H1 (cell line): Measurements from ENCODE around the gene CCDC171. TPM values are rescaled to one million over a fixed set of nuclear protein-coding genes. Genes with fewer than 3 reads are reported as not detected.

Source experiments
- CTCF ChIA-PET: fragments of 300-600 bp; sonication (Branson Sonifier 250); formaldehyde crosslinking; loops from one replicate; lab custom pipeline; 2021; ENCODE audit not compliant: partially characterized antibody; lab: Charles Lee
- POLR2A ChIA-PET: fragments of 300-600 bp; sonication (Branson Sonifier 250); formaldehyde crosslinking; loops from one replicate; lab custom pipeline; 2021; ENCODE audit warnings: inconsistent platforms; ENCODE audit not compliant: partially characterized antibody; lab: Charles Lee
- DNase-seq, 2 experiments: peaks; one replicate each; pipeline versions ENCODE4 v3.0.0 to v3.0.0-alpha.2; 2010 to 2022; ENCODE audit warnings: low spot score in 2 of 2, low read depth in 1 of 2, mixed read lengths in 1 of 2
- FAIRE-seq: peaks from 2 replicates; lab custom pipeline; 2011; peaks lifted over from hg19 to GRCh38; lab: Jason Lieb, UNC
- H2AFZ ChIP-seq: 2 replicates; pipeline ENCODE4 v1.8.1; 2012; ENCODE audit warnings: low read length, inconsistent platforms
- H2AK5ac ChIP-seq: 2 replicates; pipeline ENCODE4 v1.6.1; 2013; ENCODE audit warnings: low read depth, low read length
- H2BK120ac ChIP-seq: replicated peaks from 2 replicates; pipeline ENCODE3; 2013; ENCODE audit warnings: low read depth, low read length, inconsistent platforms
- H2BK12ac ChIP-seq: 2 replicates; pipeline ENCODE4 v1.6.1; 2013; ENCODE audit warnings: low read depth, low read length
- H2BK15ac ChIP-seq: 2 replicates; pipeline ENCODE4 v1.6.1; 2013; ENCODE audit warnings: low read length
- H2BK20ac ChIP-seq: 2 replicates; pipeline ENCODE4 v1.6.1; 2013; ENCODE audit warnings: low read length
- H2BK5ac ChIP-seq: 2 replicates; pipeline ENCODE4 v1.6.1; 2013; ENCODE audit warnings: low read depth, low read length
- H3K14ac ChIP-seq: 2 replicates; pipeline ENCODE4 v1.6.1; 2013; ENCODE audit warnings: inconsistent platforms; ENCODE audit not compliant: insufficient read length
- H3K18ac ChIP-seq: 2 replicates; pipeline ENCODE4 v1.6.1; 2013; ENCODE audit warnings: low read length; ENCODE audit errors: extremely low read depth
- H3K23ac ChIP-seq: 2 replicates; pipeline ENCODE4 v1.6.1; 2013; ENCODE audit warnings: inconsistent platforms; ENCODE audit not compliant: insufficient read length
- H3K23me2 ChIP-seq: 2 replicates; pipeline ENCODE4 v1.6.1; 2013; ENCODE audit warnings: low read depth, low read length
- H3K27ac ChIP-seq: 2 replicates; pipeline ENCODE4 v1.6.1; 2011; ENCODE audit warnings: low read depth, low read length, inconsistent platforms
- H3K27me3 ChIP-seq, 4 experiments: replicated peaks in 1 of 4; 1 replicate in 1 of 4; 2 replicates in 3 of 4; pipeline versions ENCODE4 v1.6.1 to v1.8.1; 2011 to 2013; ENCODE audit warnings: low read length in 3 of 4, mild to moderate bottlenecking in 3 of 4, inconsistent platforms in 2 of 4, mixed read lengths in 2 of 4, moderate library complexity in 1 of 4; ENCODE audit not compliant: control insufficient read depth in 3 of 4, insufficient read depth in 3 of 4; ENCODE audit errors: extremely low read depth in 1 of 4
- H3K36me3 ChIP-seq, 4 experiments: 2 replicates each; pipeline versions ENCODE4 v1.6.1 to v1.8.1; 2011 to 2013; ENCODE audit warnings: mild to moderate bottlenecking in 4 of 4, low read length in 3 of 4, moderate library complexity in 2 of 4, control low read depth in 1 of 4, inconsistent platforms in 1 of 4; ENCODE audit not compliant: insufficient read depth in 4 of 4, control insufficient read depth in 2 of 4
- H3K4ac ChIP-seq: replicated peaks from 2 replicates; pipeline ENCODE3; 2013; ENCODE audit warnings: low read length, low read depth, mixed read lengths, inconsistent platforms; ENCODE audit not compliant: insufficient read length
- H3K4me1 ChIP-seq, 4 experiments: replicated peaks in 1 of 4; 1 replicate in 1 of 4; 2 replicates in 3 of 4; pipeline versions ENCODE4 v1.6.1 to v1.8.1; 2011 to 2013; ENCODE audit warnings: low read length in 3 of 4, inconsistent platforms in 2 of 4, mixed read lengths in 1 of 4; ENCODE audit not compliant: insufficient read depth in 4 of 4, control insufficient read depth in 3 of 4
- H3K4me2 ChIP-seq, 2 experiments: 2 replicates each; pipeline versions ENCODE4 v1.6.1 to v1.8.1; 2011 to 2013; ENCODE audit warnings: low read depth in 2 of 2, low read length in 2 of 2, control low read depth in 1 of 2, inconsistent platforms in 1 of 2, mild to moderate bottlenecking in 1 of 2; ENCODE audit not compliant: insufficient read depth in 1 of 2
- H3K4me3 ChIP-seq, 4 experiments: fragments of 200-600, 300-600 bp in 1 of 4; sonication (generic), shearing (Covaris generic), sonication (Bioruptor Twin) in 1 of 4; 2 replicates each; pipeline versions ENCODE4 v1.5.1 to v1.8.1; 2011 to 2016; ENCODE audit warnings: low read length in 4 of 4, low read depth in 3 of 4, control low read depth in 2 of 4, inconsistent platforms in 2 of 4, mild to moderate bottlenecking in 2 of 4, mixed read lengths in 1 of 4, moderate library complexity in 1 of 4; ENCODE audit not compliant: insufficient read depth in 2 of 4; ENCODE audit errors: extremely low read depth in 1 of 4
- H3K56ac ChIP-seq: replicated peaks from 2 replicates; pipeline ENCODE3; 2013; ENCODE audit warnings: low read depth, mild to moderate bottlenecking, mixed read lengths, low read length, inconsistent platforms; ENCODE audit not compliant: insufficient read length
- H3K79me1 ChIP-seq: 2 replicates; pipeline ENCODE4 v1.6.1; 2013; ENCODE audit warnings: low read depth, low read length, control low read depth
- H3K79me2 ChIP-seq, 2 experiments: 2 replicates each; pipeline versions ENCODE4 v1.6.1 to v1.8.1; 2012 to 2013; ENCODE audit warnings: low read length in 2 of 2, mild to moderate bottlenecking in 2 of 2, inconsistent platforms in 1 of 2; ENCODE audit not compliant: insufficient read depth in 2 of 2, control insufficient read depth in 1 of 2
- H3K9ac ChIP-seq, 4 experiments: replicated peaks in 1 of 4; 1 replicate in 1 of 4; 2 replicates in 3 of 4; pipeline versions ENCODE4 v1.6.1 to v1.8.1; 2011 to 2013; ENCODE audit warnings: low read depth in 3 of 4, low read length in 3 of 4, control low read depth in 2 of 4, mild to moderate bottlenecking in 2 of 4, moderate library complexity in 2 of 4, inconsistent platforms in 1 of 4; ENCODE audit errors: extremely low read depth in 1 of 4
- H3K9me3 ChIP-seq, 2 experiments: 2 replicates each; pipeline versions ENCODE4 v1.6.1 to v1.8.1; 2012 to 2013; ENCODE audit warnings: mild to moderate bottlenecking in 2 of 2, moderate library complexity in 2 of 2, control low read depth in 1 of 2, inconsistent platforms in 1 of 2, low read depth in 1 of 2, low read length in 1 of 2, mixed read lengths in 1 of 2; ENCODE audit not compliant: insufficient read depth in 2 of 2
- H4K20me1 ChIP-seq, 2 experiments: replicated peaks in 1 of 2; 2 replicates each; pipeline versions ENCODE3 to v1.8.1; 2011 to 2013; ENCODE audit warnings: inconsistent platforms in 2 of 2, low read length in 2 of 2, mild to moderate bottlenecking in 1 of 2; ENCODE audit not compliant: insufficient read depth in 2 of 2, control insufficient read depth in 1 of 2
- H4K5ac ChIP-seq: 2 replicates; pipeline ENCODE4 v1.6.1; 2013; ENCODE audit warnings: low read length, low read depth, mixed read lengths, inconsistent platforms; ENCODE audit not compliant: insufficient read length
- H4K8ac ChIP-seq: 2 replicates; pipeline ENCODE4 v1.8.0; 2013; ENCODE audit warnings: mild to moderate bottlenecking, moderate library complexity, low read length, inconsistent platforms; ENCODE audit not compliant: insufficient read depth; ENCODE audit errors: extremely low read depth
- H4K91ac ChIP-seq: replicated peaks from 2 replicates; pipeline ENCODE3; 2013; ENCODE audit warnings: low read length, mixed read lengths, inconsistent platforms; ENCODE audit not compliant: insufficient read length
- CBX5 ChIP-seq: fragments of 300-800, 300-1000 bp; sonication (generic); IDR thresholded peaks from 2 replicates; pipeline ENCODE4 v1.7.1; 2016; ENCODE audit warnings: antibody characterized with exemption, low read length, low read depth
- CEBPB ChIP-seq: IDR thresholded peaks from 2 replicates; pipeline ENCODE4 v1.6.1; 2012; ENCODE audit warnings: low read depth, low read length
- CHD2 ChIP-seq: IDR thresholded peaks from 2 replicates; pipeline ENCODE4 v1.6.1; 2012; ENCODE audit warnings: low read length, improper control_type of control experiment
- CREB1 ChIP-seq: IDR thresholded peaks from 2 replicates; pipeline ENCODE4 v1.6.1; 2012; ENCODE audit warnings: inconsistent platforms
- CTBP2 ChIP-seq: IDR thresholded peaks from 2 replicates; pipeline ENCODE4 v1.7.0; 2011; ENCODE audit warnings: borderline replicate concordance, mild to moderate bottlenecking, moderate library complexity, mixed read lengths, low read length; ENCODE audit not compliant: insufficient read depth, insufficient read length
- E2F6 ChIP-seq: IDR thresholded peaks from 2 replicates; pipeline ENCODE4 v1.6.1; 2012; ENCODE audit warnings: inconsistent platforms
- EGR1 ChIP-seq: IDR thresholded peaks from 2 replicates; pipeline ENCODE4 v1.6.1; 2011; ENCODE audit warnings: low read depth, low read length, borderline replicate concordance
- GABPA ChIP-seq: IDR thresholded peaks from 2 replicates; pipeline ENCODE4 v1.6.1; 2011; ENCODE audit warnings: mild to moderate bottlenecking, low read length, moderate library complexity, borderline replicate concordance; ENCODE audit not compliant: insufficient read depth
- JUN ChIP-seq: IDR thresholded peaks from 2 replicates; pipeline ENCODE4 v1.6.1; 2011; ENCODE audit warnings: low read depth, mild to moderate bottlenecking, improper control_type of control experiment, low read length
- RXRA ChIP-seq: IDR thresholded peaks from 2 replicates; pipeline ENCODE4 v1.6.1; 2011; ENCODE audit warnings: low read depth, mild to moderate bottlenecking, low read length, moderate library complexity; ENCODE audit not compliant: insufficient read depth
- SIN3A ChIP-seq, 2 experiments: IDR thresholded peaks in 1 of 2; conservative IDR thresholded peaks in 1 of 2; 2 replicates each; pipeline ENCODE4 v1.6.1; 2011 to 2012; ENCODE audit warnings: low read length in 2 of 2, improper control_type of control experiment in 1 of 2, low read depth in 1 of 2, mild to moderate bottlenecking in 1 of 2
- SIRT6 ChIP-seq: IDR thresholded peaks from one replicate; pipeline ENCODE4 v1.7.1; 2012; ENCODE audit warnings: low read length, inconsistent platforms
- SIX5 ChIP-seq: IDR thresholded peaks from 2 replicates; pipeline ENCODE4 v1.6.1; 2011; ENCODE audit warnings: mild to moderate bottlenecking, low read depth, low read length
- SP4 ChIP-seq: IDR thresholded peaks from 2 replicates; pipeline ENCODE4 v1.6.1; 2012; ENCODE audit warnings: low read length, inconsistent platforms
- TCF12 ChIP-seq: IDR thresholded peaks from 2 replicates; pipeline ENCODE4 v1.6.1; 2011; ENCODE audit warnings: low read depth, mild to moderate bottlenecking, low read length
- WGBS, 2 experiments: shearing (Covaris generic) in 1 of 2; methylation state at CpG; one replicate each; pipeline versions ENCODE4 v1.1.6 to v1.1.7; 2013 to 2015; ENCODE audit warnings: low lambda C conversion rate in 2 of 2, mixed read lengths in 2 of 2, inconsistent platforms in 1 of 2, low coverage in 1 of 2, missing lambda C conversion rate in 1 of 2; ENCODE audit not compliant: insufficient replicate concordance in 2 of 2, insufficient coverage in 1 of 2, insufficient read length in 1 of 2; ENCODE audit errors: extremely low coverage in 1 of 2, missing lambda C conversion rate in 1 of 2; 5-methylcytosine and 5-hydroxymethylcytosine counted together
- polyA plus RNA-seq, 7 experiments: library from polyadenylated mRNA; depleted of rRNA in 3 of 7; stranded (reverse) in 5 of 7; unstranded in 2 of 7; fragments of >200 nt in 5 of 7; fragments of 200-250 nt in 2 of 7; gene quantifications; 1 replicate in 5 of 7; 2 replicates in 1 of 7; 4 replicates in 1 of 7; pipeline versions ENCODE4 v1.2.1 to v1.2.3, GENCODE V29; 2011 to 2013; ENCODE audit warnings: missing spikeins in 2 of 7, mixed read lengths in 2 of 7
- total RNA-seq: library from RNA; stranded (reverse); fragmentation: NEBNext Ultra II Directional; extraction: Animal tissue kit (Norgen Biotek cat#: 25700); gene quantifications from 2 replicates; pipeline ENCODE4 v1.2.1, GENCODE V29; 2021

The CCDC171 gene
- total and polyA plus RNA-seq, 2 of the 8 experiments (the other 6 are each of a cell fraction or from before 2014, with no cell fraction given): 0.83 to 2.3 TPM

GRCh38 chr9:15782106-15782505 is 229.3 kb downstream of the CCDC171 start:
- WGBS, 2 experiments: 89% methylated on average over 5 of the region's 5 CpGs; no CpG with 5 or more reads in 1 of the 2 experiments

More at GRCh38 chr9:15782106-15782505, 229.3 kb downstream of the CCDC171 start:
- FAIRE-seq: no peak
- no peak overlapping the region for H2BK15ac ChIP-seq
- no peak overlapping the region for H3K27ac ChIP-seq
- H3K9me3 ChIP-seq: no peaks in the 10 kb centered on the region
- no peak overlapping the region for H3K18ac ChIP-seq
- CTCF ChIA-PET: no interaction called here
- no peak overlapping the region for H3K4me3 ChIP-seq
- H3K9ac ChIP-seq: no peak overlapping the region
- no peak overlapping the region for H2AK5ac ChIP-seq
- no peaks in the 10 kb centered on the region for H3K36me3 ChIP-seq
- no peak overlapping the region for H4K8ac ChIP-seq
- no peak overlapping the region for H4K91ac ChIP-seq
- H2BK12ac ChIP-seq: no peak overlapping the region
- TF ChIP-seq CREB1 (no peak), SIX5 (no peak), CTBP2 (no peak), E2F6 (no peak), CHD2 (no peak), EGR1 (no peak), CEBPB (no peak), GABPA (no peak), CBX5 (no peak), SIRT6 (no peak), SIN3A (conservative IDR thresholded peaks at IDR 0.05 in 1 of 2, IDR thresholded peaks at IDR 0.05 in 1 of 2; ENCODE audit: low read depth in 1 of 2, low read length in 2 of 2) (no peak), JUN (no peak), SP4 (no peak), TCF12 (no peak), RXRA (no peak)
- no peak overlapping the region for H3K56ac ChIP-seq
- no peak overlapping the region for H3K14ac ChIP-seq
- H2BK20ac ChIP-seq: no peak overlapping the region
- H3K79me1 ChIP-seq: no peaks in the 10 kb centered on the region
- H4K20me1 ChIP-seq: no peaks in the 10 kb centered on the region
- no peak for DNase-seq
- H3K23me2 ChIP-seq: no peaks in the 10 kb centered on the region
- H3K27me3 ChIP-seq: no peaks in the 10 kb centered on the region
- H2AFZ ChIP-seq: no peak overlapping the region
- POLR2A ChIA-PET: no interaction called here
- no peak overlapping the region for H2BK120ac ChIP-seq
- no peak overlapping the region for H4K5ac ChIP-seq
- H3K79me2 ChIP-seq: no peaks in the 10 kb centered on the region
- no peaks in the 10 kb centered on the region for H3K4me1 ChIP-seq
- no peak overlapping the region for H2BK5ac ChIP-seq
- H3K4me2 ChIP-seq: no peak overlapping the region
- H3K23ac ChIP-seq: no peak overlapping the region
- H3K4ac ChIP-seq: no peak overlapping the region
